WTC11 (cell line): ENCODE data around the gene MYBL2. TPM values are rescaled to one million over a fixed set of nuclear protein-coding genes. Genes with fewer than 3 reads are reported as not detected.

Source experiments
- ATAC-seq: fragments of 200-7000 bp; cut with Tn5 transposase; 2 replicates; pipeline ENCODE4 v1.10.0; 2021; ENCODE audit warnings: mild to moderate bottlenecking, moderate library complexity
- CTCF ChIA-PET: fragments of 300-600 bp; sonication (Branson Sonifier 250); formaldehyde crosslinking; loops from one replicate; lab custom pipeline; 2021; ENCODE audit warnings: antibody characterized with exemption; lab: Charles Lee
- POLR2A ChIA-PET: fragments of 350-600 bp; sonication (Branson Sonifier 250); formaldehyde crosslinking; loops from one replicate; lab custom pipeline; 2021; ENCODE audit warnings: antibody characterized with exemption; lab: Charles Lee
- DNase-seq: peaks from one replicate; pipeline ENCODE4 v3.0.0; 2021; ENCODE audit warnings: low spot score
- H3K27ac Mint-ChIP-seq: 2 replicates; pipeline ENCODE4 v1.8.0; 2021; ENCODE audit warnings: mixed read lengths
- H3K27me3 Mint-ChIP-seq: 2 replicates; pipeline ENCODE4 v1.8.0; 2021; ENCODE audit warnings: low read depth, mild to moderate bottlenecking, moderate library complexity, mixed read lengths
- H3K36me3 Mint-ChIP-seq: 2 replicates; pipeline ENCODE4 v1.8.0; 2021; ENCODE audit warnings: mixed read lengths
- H3K4me1 Mint-ChIP-seq: 2 replicates; pipeline ENCODE4 v1.8.0; 2022; ENCODE audit warnings: mixed read lengths
- H3K4me3 Mint-ChIP-seq: 2 replicates; pipeline ENCODE4 v1.8.0; 2021; ENCODE audit warnings: mild to moderate bottlenecking, moderate library complexity, mixed read lengths
- H3K9me3 Mint-ChIP-seq: 2 replicates; pipeline ENCODE4 v1.8.0; 2021; ENCODE audit warnings: mixed read lengths
- AFF4 ChIP-seq: sonication (generic); formaldehyde crosslinking; IDR thresholded peaks from 2 replicates; pipeline ENCODE4 v1.8.1; 2023; ENCODE audit warnings: mild to moderate bottlenecking, missing genetic modification reagents, borderline replicate concordance
- ARID4B ChIP-seq: sonication (generic); formaldehyde crosslinking; IDR thresholded peaks from 2 replicates; pipeline ENCODE4 v1.8.0; 2023; ENCODE audit warnings: missing genetic modification reagents, mild to moderate bottlenecking, borderline replicate concordance
- ATF2 ChIP-seq: sonication (generic); formaldehyde crosslinking; IDR thresholded peaks from 2 replicates; pipeline ENCODE4 v1.8.1; 2022; ENCODE audit warnings: low read depth, missing genetic modification reagents, borderline replicate concordance
- FOXJ3 ChIP-seq: sonication (generic); formaldehyde crosslinking; IDR thresholded peaks from 2 replicates; pipeline ENCODE4 v1.9.0; 2021; ENCODE audit warnings: missing genetic modification reagents, mild to moderate bottlenecking, borderline replicate concordance
- FOXP1 ChIP-seq: sonication (generic); formaldehyde crosslinking; IDR thresholded peaks from 2 replicates; pipeline ENCODE4 v1.8.0; 2022; ENCODE audit warnings: missing genetic modification reagents, mild to moderate bottlenecking, moderate library complexity, borderline replicate concordance
- HMGXB4 ChIP-seq: sonication (generic); formaldehyde crosslinking; IDR thresholded peaks from 2 replicates; pipeline ENCODE4 v1.8.1; 2023; ENCODE audit warnings: mild to moderate bottlenecking, moderate library complexity, missing genetic modification reagents
- JAZF1 ChIP-seq: fragments of 250-450 bp; sonication (Bioruptor Pico); IDR thresholded peaks from 2 replicates; pipeline ENCODE4 v1.9.0; 2021; ENCODE audit warnings: moderate library complexity, mild to moderate bottlenecking, inconsistent platforms
- KAT7 ChIP-seq: sonication (generic); formaldehyde crosslinking; IDR thresholded peaks from 2 replicates; pipeline ENCODE4 v1.8.1; 2023; ENCODE audit warnings: missing genetic modification reagents, mild to moderate bottlenecking, borderline replicate concordance
- MYBL2 ChIP-seq: sonication (generic); formaldehyde crosslinking; IDR thresholded peaks from 2 replicates; pipeline ENCODE4 v1.8.1; 2023; ENCODE audit warnings: mild to moderate bottlenecking, moderate library complexity, missing genetic modification reagents
- NFATC4 ChIP-seq: fragments of 250-450 bp; sonication (Bioruptor Pico); IDR thresholded peaks from 2 replicates; pipeline ENCODE4 v1.9.0; 2021; ENCODE audit warnings: mild to moderate bottlenecking
- TCF7 ChIP-seq: sonication (generic); formaldehyde crosslinking; IDR thresholded peaks from 2 replicates; pipeline ENCODE4 v1.8.0; 2022; ENCODE audit warnings: mild to moderate bottlenecking, low read depth, missing genetic modification reagents, moderate library complexity
- ZNF512 ChIP-seq: sonication (generic); formaldehyde crosslinking; IDR thresholded peaks from 2 replicates; pipeline ENCODE4 v1.8.1; 2022; ENCODE audit warnings: missing genetic modification reagents, borderline replicate concordance
- ZNF532 ChIP-seq: fragments of 250-450 bp; sonication (Bioruptor Pico); IDR thresholded peaks from 2 replicates; pipeline ENCODE4 v1.9.0; 2021; ENCODE audit warnings: mild to moderate bottlenecking, borderline replicate concordance
- total RNA-seq: library from RNA; stranded (reverse); gene quantifications from 3 replicates; pipeline ENCODE4 v1.2.3, GENCODE V29; 2021

The MYBL2 gene
- total RNA-seq, 1 experiment from 2014 or later, result 166 TPM

- ChIA-PET POLR2A (interaction anchor here (0.6 kb wide), 1 partner anchor 227 kb away, joined by 3 read pairs; no protein-coding TSS in a partner anchor), CTCF (interaction anchor here (0.5 to 1.3 kb wide), 3 partner anchors 13 to 89 kb away, joined by 3 to 4 read pairs (median 3); no protein-coding TSS in a partner anchor)
- peaks cover 4% of the 10 kb centered on the region; the same call in 1 of the 2 replicates for H3K9me3 Mint-ChIP-seq
Observed at GRCh38 chr20:43751167-43752050, 84.5 kb downstream of the MYBL2 start.

GRCh38 chr20:43752051-43752360 lies 85.1 kb downstream of the MYBL2 start:
- Mint-ChIP-seq H3K36me3 (no peaks in the 10 kb centered on the region), H3K4me3 (no peak overlapping the region), H3K27me3 (peaks cover 5% of the 10 kb centered on the region; the same call in 1 of the 2 replicates), H3K9me3 (peaks cover 4% of the 10 kb centered on the region; the same call in 1 of the 2 replicates), H3K27ac (no peak overlapping the region), H3K4me1 (no peaks in the 10 kb centered on the region)
- ATAC-seq (no peak), DNase-seq (no peak)
- CTCF ChIA-PET, result no interaction called here
- POLR2A ChIA-PET, result no interaction called here
- TF ChIP-seq AFF4 (CRISPR knock-in tag), result no peak
- TF ChIP-seq ARID4B (CRISPR knock-in tag), result no peak
- no peak for TF ChIP-seq NFATC4 (CRISPR knock-in tag)
- TF ChIP-seq HMGXB4 (CRISPR knock-in tag), result no peak
- no peak for TF ChIP-seq TCF7 (CRISPR knock-in tag)
- TF ChIP-seq ZNF532, result no peak
- no peak for TF ChIP-seq ZNF512 (CRISPR knock-in tag)

More at GRCh38 chr20:43751167-43752050, 84.5 kb downstream of the MYBL2 start:
- H3K4me1 Mint-ChIP-seq, result peaks cover 2% of the 10 kb centered on the region
- ATAC-seq (no peak), DNase-seq (no peak)
- no peak overlapping the region for H3K4me3 Mint-ChIP-seq
- H3K36me3 Mint-ChIP-seq, result no peaks in the 10 kb centered on the region
- H3K27ac Mint-ChIP-seq, result no peak overlapping the region
- TF ChIP-seq KAT7 (CRISPR knock-in tag), result no peak
- TF ChIP-seq MYBL2, result no peak
- TF ChIP-seq FOXJ3, result no peak
- TF ChIP-seq ATF2 (CRISPR knock-in tag), result no peak
- TF ChIP-seq FOXP1 (CRISPR knock-in tag), result no peak
- TF ChIP-seq JAZF1 (CRISPR knock-in tag), result no peak
- H3K27me3 Mint-ChIP-seq, result peaks cover 5% of the 10 kb centered on the region; the same call in 1 of the 2 replicates
